GM12875 (cell line): ENCODE results near the gene GSTM2.

Source experiments
- H3K4me3 ChIP-seq: one replicate; pipeline ENCODE4 v1.5.1; 2011; ENCODE audit warnings: low read depth, low read length, control low read depth
- TF ChIP-seq, protein P1 (sequence below): IDR thresholded peaks from 2 replicates; pipeline ENCODE4 v1.5.1; 2011; ENCODE audit warnings: low read depth, mild to moderate bottlenecking, control low read depth, inconsistent platforms, low read length, moderate library complexity, borderline replicate concordance; ENCODE audit not compliant: insufficient read depth

GSTM2 gene

DNA sequence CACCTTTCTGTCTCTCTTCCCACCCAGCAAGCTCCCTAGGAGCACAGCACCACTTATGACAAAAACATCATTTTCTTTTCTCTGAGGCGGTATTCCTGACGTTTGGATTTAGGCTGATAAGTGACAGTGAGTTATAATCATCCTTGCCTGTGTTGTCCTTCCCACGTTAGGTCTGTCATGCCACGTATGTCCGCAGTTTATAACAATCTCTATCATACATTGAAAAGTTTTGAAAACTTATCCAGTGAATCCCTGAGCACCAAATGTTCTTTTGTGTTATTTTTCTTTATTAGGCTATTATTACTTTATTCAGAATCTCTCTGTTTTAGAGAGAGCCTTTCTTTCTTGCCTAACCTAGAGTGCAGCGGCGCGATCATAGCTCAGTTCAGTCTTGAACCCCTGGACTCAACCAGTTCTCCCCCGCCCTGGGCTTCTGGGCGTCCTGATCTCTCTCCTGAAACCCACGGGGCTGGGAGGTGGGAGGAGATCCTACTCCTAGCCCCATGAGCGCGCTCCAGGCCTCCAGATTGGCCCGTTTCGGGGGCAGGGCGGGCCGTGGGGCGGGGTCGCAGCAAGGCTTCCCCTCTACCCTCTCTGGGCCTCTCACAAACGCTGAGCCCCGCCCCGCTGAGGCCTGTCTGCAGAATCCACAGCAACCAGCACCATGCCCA, at the start of gene GSTM2:
Gene GSTM2 (plus strand): TSS at position 606 of the 671 bp plus-strand sequence. CDS start 59 bp downstream, at position 665.
- peak within 1 kb of the TSS; percentile 29 for H3K4me3 ChIP-seq
- TF ChIP-seq, protein P1, sequence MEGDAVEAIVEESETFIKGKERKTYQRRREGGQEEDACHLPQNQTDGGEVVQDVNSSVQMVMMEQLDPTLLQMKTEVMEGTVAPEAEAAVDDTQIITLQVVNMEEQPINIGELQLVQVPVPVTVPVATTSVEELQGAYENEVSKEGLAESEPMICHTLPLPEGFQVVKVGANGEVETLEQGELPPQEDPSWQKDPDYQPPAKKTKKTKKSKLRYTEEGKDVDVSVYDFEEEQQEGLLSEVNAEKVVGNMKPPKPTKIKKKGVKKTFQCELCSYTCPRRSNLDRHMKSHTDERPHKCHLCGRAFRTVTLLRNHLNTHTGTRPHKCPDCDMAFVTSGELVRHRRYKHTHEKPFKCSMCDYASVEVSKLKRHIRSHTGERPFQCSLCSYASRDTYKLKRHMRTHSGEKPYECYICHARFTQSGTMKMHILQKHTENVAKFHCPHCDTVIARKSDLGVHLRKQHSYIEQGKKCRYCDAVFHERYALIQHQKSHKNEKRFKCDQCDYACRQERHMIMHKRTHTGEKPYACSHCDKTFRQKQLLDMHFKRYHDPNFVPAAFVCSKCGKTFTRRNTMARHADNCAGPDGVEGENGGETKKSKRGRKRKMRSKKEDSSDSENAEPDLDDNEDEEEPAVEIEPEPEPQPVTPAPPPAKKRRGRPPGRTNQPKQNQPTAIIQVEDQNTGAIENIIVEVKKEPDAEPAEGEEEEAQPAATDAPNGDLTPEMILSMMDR: no peak

DNA sequence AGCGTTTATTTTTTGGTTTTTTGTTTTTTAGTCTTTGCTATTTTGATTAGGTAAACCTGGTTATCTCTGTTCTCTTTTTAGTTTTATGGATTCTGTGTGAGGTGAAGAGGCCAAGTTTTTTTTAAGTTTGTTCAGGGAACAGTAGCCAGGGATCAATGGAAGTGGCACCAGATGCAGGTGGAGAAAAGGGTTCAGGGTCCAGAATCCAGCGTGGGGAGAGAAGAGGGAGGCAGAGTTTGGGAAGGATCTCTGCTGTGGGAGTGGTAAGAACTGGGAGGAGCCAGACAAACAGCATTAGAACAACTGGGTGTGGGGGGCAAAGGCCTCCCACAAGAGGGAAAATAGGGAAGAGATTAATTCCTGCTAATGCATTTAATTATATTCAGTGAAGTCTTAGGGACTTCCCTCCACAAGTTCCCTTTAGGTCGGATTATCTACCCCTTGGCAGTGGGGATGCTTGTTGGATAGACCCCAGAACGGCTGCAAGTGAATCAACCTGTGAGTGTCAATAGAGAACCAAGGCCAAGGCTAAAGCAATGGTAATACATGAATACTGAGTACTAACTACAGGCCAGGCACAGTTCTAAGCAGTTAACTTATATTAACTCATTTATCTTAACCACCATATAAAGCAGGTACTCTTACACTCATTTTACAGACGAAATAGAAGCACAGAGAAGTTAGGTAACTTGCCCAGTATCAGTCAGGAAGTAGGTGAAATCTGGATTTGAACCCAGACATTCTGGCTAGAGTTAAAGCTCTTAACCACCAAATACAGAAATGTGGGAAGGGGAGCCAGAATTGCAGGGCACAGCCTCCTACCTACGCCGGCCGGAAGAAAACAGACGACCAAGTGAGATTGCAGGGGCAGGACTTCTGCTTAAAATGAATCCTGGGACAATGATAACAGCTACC, 48.9 kb upstream of the GSTM2 start:
- peak overlapping the region; percentile 80 for H3K4me3 ChIP-seq
- TF ChIP-seq, protein P1: no peak

DNA sequence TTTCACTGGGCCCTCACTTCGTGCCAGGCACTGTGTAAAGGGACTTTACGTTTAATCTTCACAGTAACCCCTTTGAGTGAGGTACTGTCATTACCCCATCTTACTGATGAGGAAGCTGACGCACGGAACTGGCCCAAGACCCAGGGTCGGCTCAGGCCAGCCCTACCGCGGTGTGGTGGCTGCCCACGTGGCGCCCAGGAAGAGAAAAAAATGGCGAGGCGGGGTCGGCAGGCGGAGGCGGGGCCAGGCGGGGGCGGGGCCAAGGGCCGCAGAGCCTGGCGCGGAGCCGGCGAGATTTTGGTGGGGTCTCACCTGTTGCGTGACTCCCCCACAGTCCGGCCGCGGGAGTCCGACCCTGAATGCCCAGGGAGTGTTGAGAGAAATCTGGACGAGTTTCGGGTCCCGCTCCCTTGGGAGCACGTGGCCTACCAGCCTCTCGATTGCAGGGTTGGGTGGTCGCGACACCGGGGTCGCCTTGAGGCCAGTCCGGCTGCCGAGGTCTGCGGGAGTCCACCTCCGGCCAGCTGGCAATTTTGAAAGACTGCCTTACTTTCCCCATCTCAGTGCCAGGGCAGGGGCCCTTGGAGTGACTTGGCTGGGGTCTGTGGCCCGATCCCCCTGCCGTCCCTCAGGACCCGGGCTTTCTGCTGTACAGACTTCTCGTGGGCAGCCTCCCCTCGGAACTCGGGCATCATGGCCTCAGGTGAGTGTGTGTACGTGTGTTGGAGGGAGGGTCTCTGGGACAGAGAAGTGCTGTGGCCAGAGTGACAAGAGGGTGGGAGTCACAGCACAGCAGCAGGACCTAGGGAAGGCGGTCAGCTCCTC, 48.1 kb upstream of the GSTM2 start, which contains the start of the genes AMPD2 and GNAT2:
Gene AMPD2 (plus strand): TSS at position 262 of the 825 bp plus-strand sequence. CDS start 1,339 bp downstream, outside the sequence.
Gene GNAT2 (minus strand): TSS at position 41 of the 825 bp plus-strand sequence. CDS start 6,746 bp downstream, outside the sequence.
- TF ChIP-seq, protein P1: no peak
- peak within 1 kb of the TSS; percentile 80 for H3K4me3 ChIP-seq

DNA sequence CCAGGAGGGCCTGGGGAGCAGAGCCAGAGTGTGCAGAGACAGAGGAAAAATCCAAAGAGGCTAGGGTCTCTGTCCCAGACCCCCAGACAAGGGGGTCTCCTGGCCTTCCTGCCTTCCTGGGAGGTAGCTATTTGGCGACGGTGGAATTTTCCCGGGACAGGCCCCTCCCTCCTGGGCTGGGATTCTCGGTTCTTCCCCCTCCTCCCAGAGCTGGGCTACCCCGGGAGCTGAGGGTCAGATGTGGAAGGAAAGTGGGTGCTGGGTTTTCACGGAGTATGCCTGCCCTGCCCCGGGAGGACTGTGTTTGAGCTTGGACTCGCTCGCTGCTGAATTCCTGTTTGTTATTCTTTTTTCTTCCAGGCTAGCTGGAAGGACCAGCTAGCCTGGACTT, 47.5 kb upstream of the GSTM2 start:
- TF ChIP-seq, protein P1: no peak
- peak overlapping the region; percentile 80 for H3K4me3 ChIP-seq

DNA sequence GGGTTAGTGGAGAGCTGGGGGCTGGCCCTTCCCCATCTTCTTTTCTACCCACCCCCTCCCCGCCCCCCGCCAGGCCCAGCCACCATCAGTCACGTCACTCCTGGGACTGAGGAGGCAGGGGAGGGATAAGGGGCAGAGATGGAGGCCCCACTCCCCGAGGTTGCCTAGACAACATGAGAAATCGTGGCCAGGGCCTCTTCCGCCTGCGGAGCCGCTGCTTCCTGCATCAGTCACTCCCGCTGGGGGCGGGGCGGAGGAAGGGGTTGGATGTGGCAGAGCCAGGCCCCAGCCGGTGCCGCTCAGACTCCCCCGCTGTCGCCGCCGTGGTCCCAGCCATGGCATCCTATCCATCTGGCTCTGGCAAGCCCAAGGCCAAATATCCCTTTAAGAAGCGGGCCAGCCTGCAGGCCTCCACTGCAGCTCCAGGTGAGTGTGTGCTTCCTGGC, 47.0 kb upstream of the GSTM2 start:
- H3K4me3 ChIP-seq: peak overlapping the region; percentile 80
- TF ChIP-seq, protein P1: no peak

DNA sequence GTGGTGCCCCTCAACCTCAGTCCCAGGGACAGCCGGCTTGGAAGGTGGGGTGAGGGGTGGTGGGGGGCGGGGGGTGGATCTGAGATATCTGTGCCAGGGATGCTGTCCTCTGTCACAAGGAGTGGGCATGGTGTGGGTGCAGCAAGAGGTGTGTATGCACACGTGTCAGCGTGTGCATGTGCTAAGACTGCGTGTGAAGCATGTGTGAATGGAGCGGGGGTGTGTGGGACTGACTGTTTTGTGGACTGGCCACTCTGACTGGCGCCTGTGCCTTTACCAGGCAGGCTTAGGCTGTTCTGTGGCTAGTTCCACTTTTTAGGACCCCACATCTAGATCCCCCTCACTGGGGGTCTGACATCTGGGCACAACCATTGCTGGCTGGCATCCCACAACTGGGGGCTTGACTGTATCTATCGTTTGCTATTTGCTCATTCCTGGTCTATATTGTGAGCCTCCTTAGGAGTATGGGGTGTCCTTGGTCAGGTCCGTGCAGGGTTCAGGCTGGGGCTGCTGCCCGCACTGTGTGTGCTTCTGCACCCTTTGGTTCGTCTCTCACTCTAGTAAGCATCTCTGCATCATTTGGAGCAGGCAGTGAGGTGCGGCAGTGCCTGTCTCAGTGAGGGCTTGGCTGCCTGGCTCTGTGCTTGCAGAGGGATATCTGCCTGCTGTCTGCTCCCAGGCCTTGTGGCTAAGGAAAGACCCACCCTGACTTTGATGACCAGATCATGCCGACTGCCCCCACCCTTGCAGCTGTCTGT, 46.3 kb upstream of the GSTM2 start:
- TF ChIP-seq, protein P1: no peak
- H3K4me3 ChIP-seq: peak overlapping the region; percentile 80
